IPS DF 4.7 (cell line): Measurements from ENCODE around the gene MGAT5.

Experiments
- DNase-seq: peaks from one replicate; pipeline ENCODE4 v3.0.0-alpha.2; 2013; ENCODE audit warnings: low spot score; ENCODE audit errors: extremely low read depth

Gene MGAT5

GRCh38 chr2:134500211-134500935 is 246.5 kb downstream of the MGAT5 start:
- no peak for DNase-seq

GRCh38 chr2:134501476-134502091 is 247.7 kb downstream of the MGAT5 start:
- no peak for DNase-seq

- no peak for DNase-seq
Observed at GRCh38 chr2:134502104-134502503, 248.2 kb downstream of the MGAT5 start.
